D721Med (cell line): Measurements from ENCODE around the gene CCR6.

ENCODE experiments used
- DNase-seq: peaks from one replicate; pipeline ENCODE4 v3.0.0; 2011; ENCODE audit warnings: low spot score; ENCODE audit not compliant: insufficient read length
- FAIRE-seq: peaks from 2 replicates; lab custom pipeline; 2011; peaks lifted over from hg19 to GRCh38; lab: Jason Lieb, UNC
- TF ChIP-seq, protein P1 (sequence below): IDR thresholded peaks from 2 replicates; pipeline ENCODE4 v1.5.1; 2012; ENCODE audit warnings: mild to moderate bottlenecking, control low read depth; ENCODE audit not compliant: insufficient read depth; ENCODE audit errors: missing control alignments

Gene CCR6

GRCh38 chr6:167127785-167128531 lies 5.1 kb downstream of the CCR6 start:
- DNase-seq, result no peak
- FAIRE-seq, result no peak
- TF ChIP-seq, protein P1, sequence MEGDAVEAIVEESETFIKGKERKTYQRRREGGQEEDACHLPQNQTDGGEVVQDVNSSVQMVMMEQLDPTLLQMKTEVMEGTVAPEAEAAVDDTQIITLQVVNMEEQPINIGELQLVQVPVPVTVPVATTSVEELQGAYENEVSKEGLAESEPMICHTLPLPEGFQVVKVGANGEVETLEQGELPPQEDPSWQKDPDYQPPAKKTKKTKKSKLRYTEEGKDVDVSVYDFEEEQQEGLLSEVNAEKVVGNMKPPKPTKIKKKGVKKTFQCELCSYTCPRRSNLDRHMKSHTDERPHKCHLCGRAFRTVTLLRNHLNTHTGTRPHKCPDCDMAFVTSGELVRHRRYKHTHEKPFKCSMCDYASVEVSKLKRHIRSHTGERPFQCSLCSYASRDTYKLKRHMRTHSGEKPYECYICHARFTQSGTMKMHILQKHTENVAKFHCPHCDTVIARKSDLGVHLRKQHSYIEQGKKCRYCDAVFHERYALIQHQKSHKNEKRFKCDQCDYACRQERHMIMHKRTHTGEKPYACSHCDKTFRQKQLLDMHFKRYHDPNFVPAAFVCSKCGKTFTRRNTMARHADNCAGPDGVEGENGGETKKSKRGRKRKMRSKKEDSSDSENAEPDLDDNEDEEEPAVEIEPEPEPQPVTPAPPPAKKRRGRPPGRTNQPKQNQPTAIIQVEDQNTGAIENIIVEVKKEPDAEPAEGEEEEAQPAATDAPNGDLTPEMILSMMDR, result no peak

DNA sequence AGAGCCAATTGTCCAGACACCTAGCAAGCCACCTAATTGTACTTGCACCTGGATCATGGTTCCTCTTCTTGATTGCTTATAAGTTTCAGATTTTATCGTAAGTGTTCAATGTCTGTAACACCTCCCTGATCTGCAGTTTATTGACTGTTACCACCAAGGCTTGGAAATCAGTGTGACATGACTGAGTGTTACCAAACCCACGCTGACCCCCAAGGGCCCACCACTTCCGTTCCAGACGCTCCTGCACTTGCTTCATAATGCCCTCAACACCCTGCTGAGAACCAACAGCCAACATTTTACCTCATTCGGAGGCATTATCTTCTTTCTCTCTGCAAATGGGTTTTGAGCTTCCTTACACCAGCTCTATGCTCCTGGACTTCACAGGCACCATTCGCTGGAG lies 6.3 kb downstream of the CCR6 start:
- FAIRE-seq, result no peak
- TF ChIP-seq, protein P1, result no peak

DNA sequence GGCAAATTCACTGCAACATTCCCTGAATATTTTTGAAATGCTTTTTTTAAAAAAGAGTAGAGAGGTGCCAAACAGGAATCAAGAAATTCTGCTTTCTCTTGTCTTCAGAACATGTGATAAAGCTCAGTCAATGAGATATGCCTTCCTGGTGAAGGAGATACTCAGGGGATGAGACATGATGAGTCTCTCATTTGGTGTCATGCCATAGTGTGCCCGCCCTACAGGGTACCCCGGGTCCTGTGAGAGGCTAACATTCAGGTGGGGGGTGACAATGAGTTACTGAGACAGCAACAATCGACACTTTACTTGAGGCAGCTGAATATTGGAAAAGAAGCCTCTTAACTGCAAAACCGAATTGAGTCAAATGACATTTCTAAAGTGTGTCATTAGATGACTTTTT lies 6.7 kb downstream of the CCR6 start:
- FAIRE-seq (no peak), DNase-seq (no peak)
- TF ChIP-seq, protein P1, result no peak

More for the DNA sequence above, 6.3 kb downstream of the CCR6 start:
- no peak for DNase-seq

DNA sequence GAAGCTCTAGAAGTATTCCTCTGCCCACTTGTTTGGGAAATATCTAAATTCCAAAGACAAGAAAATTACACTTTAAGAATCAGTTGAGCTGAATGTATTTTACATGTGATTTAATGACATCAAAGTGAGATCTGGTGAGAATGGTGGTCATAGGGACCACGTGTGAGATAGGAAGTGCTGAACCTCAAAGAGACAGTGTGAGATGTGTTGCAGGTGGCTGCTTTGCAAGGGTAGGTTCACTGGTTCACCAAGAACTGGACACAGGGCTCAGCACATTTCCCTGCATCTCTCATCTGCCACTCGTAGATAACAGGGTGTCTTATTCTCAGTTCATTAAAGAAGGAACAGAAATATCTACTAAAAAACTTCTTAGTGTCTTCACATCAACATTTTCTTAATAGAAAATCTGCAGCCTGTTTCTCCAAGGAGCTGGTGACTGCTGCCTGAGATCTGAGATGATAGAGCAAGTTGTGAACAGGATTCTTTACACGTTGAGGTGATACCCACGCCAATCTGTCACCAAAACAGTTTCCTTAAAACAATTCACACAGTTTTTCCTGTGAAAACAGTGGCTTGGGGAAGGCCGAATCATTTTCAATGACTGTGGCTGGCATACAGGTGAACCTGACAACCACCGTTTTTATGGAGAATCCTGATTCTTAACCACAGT lies 7.2 kb downstream of the CCR6 start:
- TF ChIP-seq, protein P1, result no peak

GRCh38 chr6:167130712-167131684 lies 8.1 kb downstream of the CCR6 start:
- FAIRE-seq (no peak), DNase-seq (no peak)
- TF ChIP-seq, protein P1, result no peak

More for the DNA sequence above, 7.2 kb downstream of the CCR6 start:
- DNase-seq (no peak), FAIRE-seq (no peak)

DNA sequence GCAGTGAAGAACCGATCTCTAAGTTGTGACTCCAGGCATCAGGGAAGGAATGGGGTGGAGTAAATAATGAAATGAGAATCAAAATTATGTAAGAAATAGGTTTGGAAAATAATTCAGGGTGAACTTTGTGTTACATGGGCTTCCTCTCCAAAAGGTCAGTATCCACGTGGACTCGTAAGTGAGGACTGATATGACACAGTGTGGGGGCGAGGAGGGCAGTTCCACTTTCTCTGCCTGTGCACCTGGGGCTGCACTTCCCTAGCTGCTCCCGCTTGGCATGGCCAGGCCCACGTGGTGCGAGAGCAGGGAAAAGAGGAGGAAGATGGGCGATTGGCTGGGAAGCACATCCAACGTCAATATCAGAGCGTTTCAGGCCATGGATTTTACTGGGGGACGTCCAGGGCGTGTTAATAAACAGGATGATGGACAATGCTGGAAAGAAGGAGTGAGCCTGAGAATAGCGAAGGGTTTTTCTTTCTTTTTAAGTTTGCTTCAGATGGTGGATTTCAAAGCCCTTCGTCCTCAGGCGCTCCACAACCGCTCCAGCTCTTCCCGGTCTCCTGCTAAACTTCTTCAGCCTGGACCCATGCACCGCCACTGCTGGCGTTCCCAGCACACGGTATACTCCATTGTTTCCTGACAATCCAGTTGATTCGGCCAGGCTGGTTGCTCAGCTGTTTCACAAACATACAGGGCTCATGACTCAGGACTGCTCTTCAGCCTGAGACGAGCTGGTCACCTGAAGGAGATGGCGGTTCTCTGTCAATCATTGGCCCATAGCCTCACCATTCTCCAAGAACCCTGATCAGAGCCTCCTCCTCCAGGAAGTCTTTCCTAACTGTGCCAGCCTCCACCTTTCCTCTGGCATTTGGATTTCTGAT lies 11.8 kb downstream of the CCR6 start:
- FAIRE-seq (no peak), DNase-seq (no peak)
- TF ChIP-seq, protein P1, result no peak
